ENCODE results near the gene PARD3B. TPM values are rescaled to one million over a fixed set of nuclear protein-coding genes. Genes with fewer than 3 reads are reported as not detected.

PARD3B gene
- total and polyA plus RNA-seq, 2 of the 8 experiments (the other 6 are each of a cell fraction or from before 2014, with no cell fraction given), result 1.2 to 5.7 TPM

DNA sequence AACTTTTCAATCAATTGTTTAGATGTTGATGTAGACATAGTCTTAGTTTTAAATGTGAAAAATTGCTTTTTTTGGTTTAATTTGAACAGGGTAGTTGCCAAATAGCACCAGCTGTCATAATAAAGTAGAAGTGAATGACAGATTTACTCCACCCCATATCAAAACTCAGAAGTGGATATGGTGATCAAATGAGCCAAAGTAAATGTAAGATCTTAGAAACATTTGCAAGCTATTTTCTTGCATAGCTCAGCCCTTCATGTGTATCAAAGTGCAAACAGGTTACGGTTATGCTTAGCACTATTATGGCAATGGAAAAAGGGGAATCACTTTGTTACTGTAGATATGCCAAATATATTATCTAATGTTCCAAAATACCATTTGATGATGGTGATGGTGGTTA, 596.1 kb downstream of the PARD3B start (continued):
- TF ChIP-seq, protein P1, sequence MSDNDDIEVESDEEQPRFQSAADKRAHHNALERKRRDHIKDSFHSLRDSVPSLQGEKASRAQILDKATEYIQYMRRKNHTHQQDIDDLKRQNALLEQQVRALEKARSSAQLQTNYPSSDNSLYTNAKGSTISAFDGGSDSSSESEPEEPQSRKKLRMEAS (IDR thresholded peaks at IDR 0.05), result no peak
- TF ChIP-seq, protein P2, sequence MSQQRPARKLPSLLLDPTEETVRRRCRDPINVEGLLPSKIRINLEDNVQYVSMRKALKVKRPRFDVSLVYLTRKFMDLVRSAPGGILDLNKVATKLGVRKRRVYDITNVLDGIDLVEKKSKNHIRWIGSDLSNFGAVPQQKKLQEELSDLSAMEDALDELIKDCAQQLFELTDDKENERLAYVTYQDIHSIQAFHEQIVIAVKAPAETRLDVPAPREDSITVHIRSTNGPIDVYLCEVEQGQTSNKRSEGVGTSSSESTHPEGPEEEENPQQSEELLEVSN (IDR thresholded peaks at IDR 0.05), result no peak
- TF ChIP-seq, protein P3, sequence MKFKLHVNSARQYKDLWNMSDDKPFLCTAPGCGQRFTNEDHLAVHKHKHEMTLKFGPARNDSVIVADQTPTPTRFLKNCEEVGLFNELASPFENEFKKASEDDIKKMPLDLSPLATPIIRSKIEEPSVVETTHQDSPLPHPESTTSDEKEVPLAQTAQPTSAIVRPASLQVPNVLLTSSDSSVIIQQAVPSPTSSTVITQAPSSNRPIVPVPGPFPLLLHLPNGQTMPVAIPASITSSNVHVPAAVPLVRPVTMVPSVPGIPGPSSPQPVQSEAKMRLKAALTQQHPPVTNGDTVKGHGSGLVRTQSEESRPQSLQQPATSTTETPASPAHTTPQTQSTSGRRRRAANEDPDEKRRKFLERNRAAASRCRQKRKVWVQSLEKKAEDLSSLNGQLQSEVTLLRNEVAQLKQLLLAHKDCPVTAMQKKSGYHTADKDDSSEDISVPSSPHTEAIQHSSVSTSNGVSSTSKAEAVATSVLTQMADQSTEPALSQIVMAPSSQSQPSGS (IDR thresholded peaks at IDR 0.05; ENCODE audit: low read length), result no peak
- TF ChIP-seq RFX5 (IDR thresholded peaks at IDR 0.05; ENCODE audit: borderline replicate concordance, low read depth, low read length) (no peak), SP1 (IDR thresholded peaks at IDR 0.05; ENCODE audit: low read depth, low read length) (no peak)

All from H1 (cell line).